Measurements from ENCODE around the gene ENTPD1.
"Not testable (repeated sequence)": the region's sequence is repeated elsewhere in the genome, so short reads cannot be mapped to it uniquely, and the experiment has no call there.

Gene ENTPD1

GRCh38 chr10:95873139-95873538 is 117.2 kb downstream of the ENTPD1 start:
- no peak for DNase-seq

GRCh38 chr10:95873651-95874050 is 117.7 kb downstream of the ENTPD1 start:
- DNase-seq: no peak

- not testable (repeated sequence) for DNase-seq
These were observed 118.8 kb downstream of the ENTPD1 start for GRCh38 chr10:95874783-95875182.

GRCh38 chr10:95876756-95877155 is 120.8 kb downstream of the ENTPD1 start:
- DNase-seq: no peak

GRCh38 chr10:95877881-95878280 is 121.9 kb downstream of the ENTPD1 start:
- no peak for DNase-seq

- DNase-seq: no peak
These were observed 124.7 kb downstream of the ENTPD1 start for GRCh38 chr10:95880704-95881103.

GRCh38 chr10:95881316-95881715 is 125.4 kb downstream of the ENTPD1 start:
- DNase-seq: no peak

GRCh38 chr10:95889830-95890229 is 133.9 kb downstream of the ENTPD1 start:
- DNase-seq: no peak

GRCh38 chr10:95896071-95896850 is 140.3 kb downstream of the ENTPD1 start:
- DNase-seq: no peak

- DNase-seq: not testable (repeated sequence)
These were observed 150.1 kb downstream of the ENTPD1 start for GRCh38 chr10:95905897-95906580.

GRCh38 chr10:95906677-95907455 is 150.9 kb downstream of the ENTPD1 start:
- DNase-seq: peak; percentile 74

- DNase-seq: peak; percentile 92
These were observed 151.7 kb downstream of the ENTPD1 start, which contains the start of gene CC2D2B for GRCh38 chr10:95907456-95908253. CC2D2B (plus strand) TSS chr10:95907975; CDS start chr10:95911324, 3,349 bp downstream.

GRCh38 chr10:95908450-95908849 is 152.5 kb downstream of the ENTPD1 start:
- no peak for DNase-seq

GRCh38 chr10:95909561-95909960 is 153.6 kb downstream of the ENTPD1 start:
- DNase-seq: no peak

GRCh38 chr10:95916039-95916438 is 160.1 kb downstream of the ENTPD1 start:
- DNase-seq: not testable (repeated sequence)

Data from DMS53 (cell line).